ENCODE measurements around the gene TPD52L2. TPM values are rescaled to one million over a fixed set of nuclear protein-coding genes. Genes with fewer than 3 reads are reported as not detected.
"Not testable (repeated sequence)": the region's sequence is repeated elsewhere in the genome, so short reads cannot be mapped to it uniquely, and the experiment has no call there.

TPD52L2 gene
- total RNA-seq, 1 experiment from 2014 or later: 149 TPM

DNA sequence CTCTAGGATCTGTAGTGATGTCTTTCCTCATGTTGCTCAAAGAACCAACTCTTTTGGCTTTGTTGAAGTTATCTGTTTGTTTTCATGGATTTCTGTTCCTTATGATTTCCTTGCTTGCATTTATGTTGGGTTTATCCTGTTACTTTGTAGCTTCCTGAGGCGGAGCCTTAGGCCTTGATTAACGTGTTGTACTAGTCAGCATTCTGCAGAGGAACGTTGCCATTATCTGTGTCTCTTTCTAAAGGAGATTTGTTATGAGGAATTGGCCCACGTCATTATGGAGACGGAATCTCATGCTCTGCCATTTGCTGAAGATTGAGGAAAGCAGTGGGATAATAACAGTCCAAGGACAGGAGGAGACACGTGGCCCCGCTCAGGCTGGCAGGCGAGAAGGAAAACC lies 61.2 kb downstream of the TPD52L2 start:
- peaks cover 6% of the 10 kb centered on the region for H3F3A ChIP-seq (ENCODE audit: insufficient read depth, low read depth)
- intact Hi-C loops (cut with micrococcal nuclease; ENCODE audit: unreplicated experiment): no loop called here
- BruUV-seq (replicated peaks): no TSS peak
- no peaks in the 10 kb centered on the region for H3K4me1 ChIP-seq (replicated peaks; ENCODE audit: insufficient read depth)
- TF ChIP-seq EZH2 (IDR thresholded peaks at IDR 0.05; ENCODE audit: low read depth): no peak
- TF ChIP-seq, protein P1, sequence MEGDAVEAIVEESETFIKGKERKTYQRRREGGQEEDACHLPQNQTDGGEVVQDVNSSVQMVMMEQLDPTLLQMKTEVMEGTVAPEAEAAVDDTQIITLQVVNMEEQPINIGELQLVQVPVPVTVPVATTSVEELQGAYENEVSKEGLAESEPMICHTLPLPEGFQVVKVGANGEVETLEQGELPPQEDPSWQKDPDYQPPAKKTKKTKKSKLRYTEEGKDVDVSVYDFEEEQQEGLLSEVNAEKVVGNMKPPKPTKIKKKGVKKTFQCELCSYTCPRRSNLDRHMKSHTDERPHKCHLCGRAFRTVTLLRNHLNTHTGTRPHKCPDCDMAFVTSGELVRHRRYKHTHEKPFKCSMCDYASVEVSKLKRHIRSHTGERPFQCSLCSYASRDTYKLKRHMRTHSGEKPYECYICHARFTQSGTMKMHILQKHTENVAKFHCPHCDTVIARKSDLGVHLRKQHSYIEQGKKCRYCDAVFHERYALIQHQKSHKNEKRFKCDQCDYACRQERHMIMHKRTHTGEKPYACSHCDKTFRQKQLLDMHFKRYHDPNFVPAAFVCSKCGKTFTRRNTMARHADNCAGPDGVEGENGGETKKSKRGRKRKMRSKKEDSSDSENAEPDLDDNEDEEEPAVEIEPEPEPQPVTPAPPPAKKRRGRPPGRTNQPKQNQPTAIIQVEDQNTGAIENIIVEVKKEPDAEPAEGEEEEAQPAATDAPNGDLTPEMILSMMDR (conservative IDR thresholded peaks at IDR 0.05): no peak
- ChIA-PET CTCF (no interaction called here), POLR2A (ENCODE audit: unreplicated experiment) (no interaction called here)
- no peaks in the 10 kb centered on the region for H3K27me3 ChIP-seq (ENCODE audit: insufficient read depth, low read depth)
- H2AFZ ChIP-seq: no peak overlapping the region
- no peak overlapping the region for H3K27ac ChIP-seq
- peaks cover 32% of the 10 kb centered on the region for H4K20me1 ChIP-seq (ENCODE audit: insufficient read depth)
- no peak for DNase-seq
- peaks cover 22% of the 10 kb centered on the region for H3K36me3 ChIP-seq (ENCODE audit: low read depth)
- H3K4me3 ChIP-seq: no peak overlapping the region
- no peak overlapping the region for H3K4me2 ChIP-seq
- H3K79me2 ChIP-seq (ENCODE audit: low read depth): peaks cover 20% of the 10 kb centered on the region; the same call in 1 of the 2 replicates
- H3K9me3 ChIP-seq (ENCODE audit: insufficient read depth, low read depth): no peaks in the 10 kb centered on the region
- no peaks in the 10 kb centered on the region for H3K9me2 ChIP-seq (ENCODE audit: insufficient read depth)

DNA sequence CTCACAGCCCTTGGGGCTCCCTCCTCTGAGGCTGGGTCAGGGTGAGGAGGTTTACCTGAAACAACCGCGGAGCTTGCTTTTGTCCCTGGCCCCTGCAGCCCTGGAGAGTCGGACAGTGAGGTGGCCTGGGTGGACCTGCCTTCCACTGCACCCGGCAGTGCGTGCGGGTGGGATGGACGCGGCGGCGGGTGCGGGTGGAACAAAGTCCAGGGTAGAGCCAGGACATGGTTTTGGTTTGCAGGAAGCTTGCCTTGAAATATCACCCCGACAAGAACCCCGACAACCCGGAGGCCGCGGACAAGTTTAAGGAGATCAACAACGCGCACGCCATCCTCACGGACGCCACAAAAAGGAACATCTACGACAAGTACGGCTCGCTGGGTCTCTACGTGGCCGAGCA lies 64.0 kb downstream of the TPD52L2 start:
- peaks cover 6% of the 10 kb centered on the region for H3F3A ChIP-seq (ENCODE audit: insufficient read depth, low read depth)
- H2AFZ ChIP-seq: no peak overlapping the region
- no TSS peak for BruUV-seq (replicated peaks)
- H3K27ac ChIP-seq: no peak overlapping the region
- H3K4me2 ChIP-seq: no peak overlapping the region
- H3K4me1 ChIP-seq (replicated peaks; ENCODE audit: insufficient read depth): no peaks in the 10 kb centered on the region
- no peak for TF ChIP-seq EZH2 (IDR thresholded peaks at IDR 0.05; ENCODE audit: low read depth)
- TF ChIP-seq, protein P1 (conservative IDR thresholded peaks at IDR 0.05): no peak
- POLR2A ChIA-PET (ENCODE audit: unreplicated experiment): no interaction called here
- H3K36me3 ChIP-seq (ENCODE audit: low read depth): peaks cover 27% of the 10 kb centered on the region
- DNase-seq: no peak
- 0 out of 2 replicates have a peak, but pooled peaks cover 5% of the 10 kb centered on the region for H3K79me2 ChIP-seq (ENCODE audit: low read depth)
- H3K4me3 ChIP-seq: no peak overlapping the region
- H3K9me3 ChIP-seq (ENCODE audit: insufficient read depth, low read depth): no peaks in the 10 kb centered on the region
- peaks cover 21% of the 10 kb centered on the region for H4K20me1 ChIP-seq (ENCODE audit: insufficient read depth)
- intact Hi-C loops (cut with micrococcal nuclease; ENCODE audit: unreplicated experiment): no loop called here
- no peaks in the 10 kb centered on the region for H3K9me2 ChIP-seq (ENCODE audit: insufficient read depth)
- H3K27me3 ChIP-seq (ENCODE audit: insufficient read depth, low read depth): no peaks in the 10 kb centered on the region
- CTCF ChIA-PET: no interaction called here

DNA sequence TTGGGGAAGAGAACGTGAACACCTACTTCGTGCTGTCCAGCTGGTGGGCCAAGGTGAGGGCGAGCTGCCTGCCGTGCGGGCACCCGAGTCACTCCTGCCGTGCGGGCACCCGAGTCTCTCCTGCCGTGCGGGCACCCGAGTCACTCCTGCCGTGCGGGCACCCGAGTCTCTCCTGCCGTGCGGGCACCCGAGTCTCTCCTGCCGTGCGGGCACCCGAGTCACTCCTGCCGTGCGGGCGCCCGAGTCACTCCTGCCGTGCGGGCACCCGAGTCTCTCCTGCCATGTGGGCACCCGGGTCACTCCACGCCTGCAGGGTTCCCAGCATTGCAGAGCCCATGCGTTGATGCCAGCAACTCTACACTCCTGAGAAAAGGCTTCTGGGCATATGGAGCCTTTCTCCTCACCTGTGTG lies 64.4 kb downstream of the TPD52L2 start:
- BruUV-seq (replicated peaks); H3K4me1 ChIP-seq (replicated peaks; ENCODE audit: insufficient read depth); H3K9me3 ChIP-seq (ENCODE audit: insufficient read depth, low read depth); H3K79me2 ChIP-seq (ENCODE audit: low read depth); CTCF ChIA-PET; H3F3A ChIP-seq (ENCODE audit: insufficient read depth, low read depth); intact Hi-C loops (cut with micrococcal nuclease; ENCODE audit: unreplicated experiment); DNase-seq; H3K9me2 ChIP-seq (ENCODE audit: insufficient read depth); POLR2A ChIA-PET (ENCODE audit: unreplicated experiment); H3K27ac ChIP-seq; H2AFZ ChIP-seq; H3K4me2 ChIP-seq; H3K4me3 ChIP-seq; H3K27me3 ChIP-seq (ENCODE audit: insufficient read depth, low read depth): not testable (repeated sequence)
- H3K36me3 ChIP-seq (ENCODE audit: low read depth): peaks cover 27% of the 10 kb centered on the region
- peaks cover 22% of the 10 kb centered on the region for H4K20me1 ChIP-seq (ENCODE audit: insufficient read depth)

DNA sequence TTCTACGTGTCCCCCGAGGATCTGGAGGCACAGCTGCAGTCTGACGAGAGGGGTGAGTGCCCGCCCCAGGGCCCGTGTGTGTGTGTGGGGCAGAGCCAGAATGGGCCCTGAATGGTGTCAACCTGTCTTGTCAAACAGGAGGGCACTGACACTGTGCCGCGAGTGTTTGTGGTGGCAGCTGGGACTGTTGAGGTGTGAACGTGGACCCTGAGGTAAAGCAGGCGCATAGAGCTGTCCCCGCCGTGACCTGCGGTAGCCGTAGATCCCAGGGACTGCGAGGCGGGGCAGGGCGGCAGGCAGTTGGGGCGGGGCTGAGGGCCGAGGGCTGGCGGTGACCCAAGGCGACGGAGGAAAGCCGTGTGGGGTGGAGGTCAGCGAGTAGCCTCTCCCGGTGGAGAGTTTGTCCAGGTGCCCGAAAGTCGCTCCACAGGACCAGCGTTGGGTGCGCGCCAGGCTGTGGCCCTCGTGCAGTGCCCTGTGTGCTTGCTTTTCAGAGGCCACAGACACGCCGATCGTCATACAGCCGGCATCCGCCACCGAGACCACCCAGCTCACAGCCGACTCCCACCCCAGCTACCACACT lies 66.0 kb downstream of the TPD52L2 start:
- Histone ChIP-seq H3K9me2 (ENCODE audit: insufficient read depth) (no peaks in the 10 kb centered on the region), H3K4me3 (no peak overlapping the region), H3K27me3 (ENCODE audit: insufficient read depth, low read depth) (no peaks in the 10 kb centered on the region), H3K4me2 (no peak overlapping the region), H3K36me3 (ENCODE audit: low read depth) (peaks cover 25% of the 10 kb centered on the region), H3K79me2 (ENCODE audit: low read depth) (no peaks in the 10 kb centered on the region), H3K27ac (no peak overlapping the region), H3K4me1 (replicated peaks; ENCODE audit: insufficient read depth) (no peaks in the 10 kb centered on the region), H2AFZ (no peak overlapping the region), H3K9me3 (ENCODE audit: insufficient read depth, low read depth) (no peaks in the 10 kb centered on the region), H3F3A (ENCODE audit: insufficient read depth, low read depth) (peaks cover 4% of the 10 kb centered on the region), H4K20me1 (ENCODE audit: insufficient read depth) (peaks cover 34% of the 10 kb centered on the region)
- intact Hi-C loops (cut with micrococcal nuclease; ENCODE audit: unreplicated experiment): no loop called here
- POLR2A ChIA-PET (ENCODE audit: unreplicated experiment): no interaction called here
- DNase-seq: no peak
- CTCF ChIA-PET: no interaction called here
- TF ChIP-seq, protein P1 (conservative IDR thresholded peaks at IDR 0.05): no peak
- TF ChIP-seq EZH2 (IDR thresholded peaks at IDR 0.05; ENCODE audit: low read depth): no peak
- BruUV-seq (replicated peaks): no TSS peak
